Breast epithelium (tissue), 3 donors: Measurements from ENCODE around the gene TBC1D2.

Source experiments
- POLR2A ChIP-seq: fragments of 450-650 bp; IDR thresholded peaks from one replicate; pipeline ENCODE4 v1.6.1; 2016; ENCODE audit warnings: antibody characterized with exemption, mild to moderate bottlenecking, moderate library complexity
- TF ChIP-seq, protein P1 (sequence below), 3 donors: fragments of 450-650 bp; IDR thresholded peaks; one replicate each; pipeline ENCODE4 v1.5.1; 2016 to 2017; ENCODE audit warnings: antibody characterized with exemption in 3 of 3, mild to moderate bottlenecking in 3 of 3, moderate library complexity in 3 of 3

DNA sequence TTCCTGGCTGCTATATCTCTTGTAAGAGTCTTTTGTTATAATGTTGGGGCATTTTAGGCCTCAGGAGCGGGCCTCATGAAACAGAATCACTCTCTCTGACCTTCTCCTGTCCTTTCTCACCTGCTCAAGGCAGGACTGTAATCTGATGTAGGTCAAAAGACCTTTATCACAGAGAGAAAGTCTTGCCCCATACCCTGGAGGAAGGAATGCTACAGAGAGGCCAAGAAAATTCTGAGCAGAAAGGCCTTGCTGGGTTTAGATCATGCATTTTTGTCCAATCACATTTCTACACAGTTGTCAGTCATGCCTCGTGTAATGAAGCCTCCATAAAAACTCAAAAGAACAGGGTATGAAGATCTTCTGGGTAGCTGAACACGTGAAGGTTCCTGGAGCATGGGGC is 45.2 kb upstream of the TBC1D2 start:
- TF ChIP-seq, protein P1, sequence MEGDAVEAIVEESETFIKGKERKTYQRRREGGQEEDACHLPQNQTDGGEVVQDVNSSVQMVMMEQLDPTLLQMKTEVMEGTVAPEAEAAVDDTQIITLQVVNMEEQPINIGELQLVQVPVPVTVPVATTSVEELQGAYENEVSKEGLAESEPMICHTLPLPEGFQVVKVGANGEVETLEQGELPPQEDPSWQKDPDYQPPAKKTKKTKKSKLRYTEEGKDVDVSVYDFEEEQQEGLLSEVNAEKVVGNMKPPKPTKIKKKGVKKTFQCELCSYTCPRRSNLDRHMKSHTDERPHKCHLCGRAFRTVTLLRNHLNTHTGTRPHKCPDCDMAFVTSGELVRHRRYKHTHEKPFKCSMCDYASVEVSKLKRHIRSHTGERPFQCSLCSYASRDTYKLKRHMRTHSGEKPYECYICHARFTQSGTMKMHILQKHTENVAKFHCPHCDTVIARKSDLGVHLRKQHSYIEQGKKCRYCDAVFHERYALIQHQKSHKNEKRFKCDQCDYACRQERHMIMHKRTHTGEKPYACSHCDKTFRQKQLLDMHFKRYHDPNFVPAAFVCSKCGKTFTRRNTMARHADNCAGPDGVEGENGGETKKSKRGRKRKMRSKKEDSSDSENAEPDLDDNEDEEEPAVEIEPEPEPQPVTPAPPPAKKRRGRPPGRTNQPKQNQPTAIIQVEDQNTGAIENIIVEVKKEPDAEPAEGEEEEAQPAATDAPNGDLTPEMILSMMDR (IDR thresholded peaks at IDR 0.05): no peak
- TF ChIP-seq POLR2A: no peak
